ENCODE measurements around the gene DPP4.
"Not testable (repeated sequence)": the region's sequence is repeated elsewhere in the genome, so short reads cannot be mapped to it uniquely, and the experiment has no call there.

The DPP4 gene

GRCh38 chr2:161983866-161984265 is 90.1 kb downstream of the DPP4 start:
- DNase-seq, result no peak

GRCh38 chr2:161983331-161983651 is 90.7 kb downstream of the DPP4 start:
- DNase-seq, result no peak

DNA sequence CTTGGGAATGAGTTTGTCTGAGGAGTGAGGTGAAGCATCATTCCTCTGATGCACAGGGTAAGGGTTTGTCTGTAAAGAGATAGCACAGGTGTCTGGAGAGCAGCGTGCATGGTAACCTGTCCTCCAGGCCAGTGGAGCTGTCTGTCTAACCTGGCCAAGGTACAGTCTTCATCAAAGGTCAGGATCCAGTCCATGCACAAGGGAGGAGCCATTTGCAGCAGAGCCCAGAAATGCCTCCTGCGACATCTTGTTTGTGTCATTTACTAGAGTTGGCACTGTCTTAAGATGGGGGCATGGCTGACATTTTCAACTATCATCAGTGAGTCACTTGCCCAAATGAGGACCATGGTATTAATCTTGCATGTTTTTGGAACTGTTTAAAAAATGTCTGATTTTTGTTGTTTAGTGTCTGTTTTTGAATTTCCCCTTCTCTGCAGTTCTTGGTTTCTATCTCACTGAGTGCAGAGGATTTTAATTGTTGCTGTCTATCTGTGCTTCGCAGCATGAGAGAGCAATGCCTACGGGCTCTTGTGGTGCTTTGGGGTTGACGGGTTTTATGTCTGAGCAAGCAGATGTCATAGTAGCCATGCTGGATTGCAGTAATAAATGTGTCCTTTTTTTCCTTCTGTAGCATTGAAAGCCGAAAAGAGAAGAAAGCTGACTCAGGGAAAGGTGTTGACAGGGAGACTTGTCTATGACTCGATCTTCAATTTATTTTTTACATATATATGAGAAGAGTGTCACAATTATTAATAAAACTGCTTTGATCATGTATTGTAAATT is 91.3 kb downstream of the DPP4 start:
- DNase-seq, result no peak

DNA sequence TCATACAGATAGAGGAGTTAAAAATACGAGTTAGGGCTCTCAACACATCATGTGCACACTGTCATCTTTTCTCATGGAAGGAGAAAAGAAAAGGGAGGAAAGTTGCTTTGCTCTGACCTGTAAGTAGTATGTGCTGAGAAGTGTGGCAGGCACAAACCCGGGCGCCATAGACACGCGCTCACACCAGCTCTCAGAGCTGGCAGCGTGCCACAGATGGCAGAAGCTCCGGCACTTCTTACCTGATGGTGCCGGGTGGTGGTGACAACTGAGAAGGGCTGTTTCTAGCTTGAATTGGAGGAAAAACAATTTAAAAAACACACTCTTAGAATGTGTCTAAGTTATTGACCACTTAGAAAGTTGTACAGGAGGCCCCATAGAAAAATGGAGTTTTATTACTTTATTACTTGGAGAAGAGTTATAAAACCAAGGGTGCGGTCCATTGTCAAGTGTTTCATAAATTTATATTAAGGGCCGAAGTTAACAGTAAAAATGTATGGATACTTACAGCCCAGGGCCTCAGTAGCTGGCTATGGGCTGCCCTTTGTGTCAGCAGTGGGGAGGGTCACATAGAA is 92.2 kb downstream of the DPP4 start:
- no peak for DNase-seq

GRCh38 chr2:161980976-161981375 is 93.0 kb downstream of the DPP4 start:
- DNase-seq, result no peak

DNA sequence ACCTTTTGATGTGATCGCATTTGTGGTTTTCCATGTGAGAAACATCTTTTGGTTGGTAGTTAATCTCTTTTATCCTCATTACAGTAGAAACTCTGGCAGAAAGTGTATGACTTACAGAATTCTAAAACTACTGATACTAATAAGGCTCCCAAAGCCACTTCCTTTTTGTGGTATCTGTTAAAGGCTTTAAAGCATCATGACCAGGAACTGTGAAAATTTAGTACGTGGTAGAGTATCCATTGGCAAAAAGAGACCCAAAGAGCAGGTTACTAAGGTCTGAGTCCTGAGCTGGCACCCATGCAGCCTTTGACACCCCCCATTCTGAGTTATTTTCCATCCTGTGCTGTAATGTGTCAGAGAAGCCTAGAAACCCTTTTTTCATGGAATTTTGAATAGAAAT is 94.5 kb downstream of the DPP4 start:
- DNase-seq, result no peak

DNA sequence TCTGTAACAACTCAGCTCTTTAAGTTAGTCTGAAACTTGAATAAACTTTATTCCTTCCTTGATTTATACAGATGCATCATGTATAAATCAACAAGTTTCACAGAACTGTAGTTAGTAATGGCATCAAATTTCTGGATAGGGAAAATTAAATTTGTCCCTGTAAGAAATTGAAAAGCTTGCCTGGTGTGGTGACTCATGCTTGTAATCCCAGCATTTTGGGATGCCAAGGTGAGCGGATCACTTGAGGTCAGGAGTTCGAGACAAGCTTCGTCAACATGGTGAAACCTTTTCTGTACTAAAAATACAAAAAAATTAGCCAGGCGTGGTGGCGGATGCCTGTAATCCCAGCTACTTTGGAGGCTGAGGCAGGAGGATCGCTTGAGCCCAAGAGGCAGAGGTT is 96.1 kb downstream of the DPP4 start:
- not testable (repeated sequence) for DNase-seq

DNA sequence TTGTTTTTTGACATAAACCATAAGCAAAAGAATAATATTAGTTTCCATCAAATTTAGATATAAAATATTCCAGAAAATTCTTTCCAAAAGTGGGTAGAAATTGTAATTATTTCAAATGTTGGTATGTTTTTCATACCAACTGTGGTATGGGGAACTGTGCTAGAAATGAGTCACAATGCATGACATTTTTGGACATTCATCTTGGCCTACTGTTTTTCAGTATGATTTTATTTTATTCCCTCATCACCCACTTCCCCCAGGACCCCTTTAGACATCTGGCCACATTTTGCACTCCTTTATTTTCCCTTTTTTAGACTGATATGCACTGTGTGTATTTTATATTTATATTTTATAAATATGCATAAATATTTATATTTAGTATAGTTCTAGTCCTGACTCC is 97.1 kb downstream of the DPP4 start:
- no peak for DNase-seq

- DNase-seq, result no peak
Measured at GRCh38 chr2:161976295-161976694, 97.7 kb downstream of the DPP4 start.

DNA sequence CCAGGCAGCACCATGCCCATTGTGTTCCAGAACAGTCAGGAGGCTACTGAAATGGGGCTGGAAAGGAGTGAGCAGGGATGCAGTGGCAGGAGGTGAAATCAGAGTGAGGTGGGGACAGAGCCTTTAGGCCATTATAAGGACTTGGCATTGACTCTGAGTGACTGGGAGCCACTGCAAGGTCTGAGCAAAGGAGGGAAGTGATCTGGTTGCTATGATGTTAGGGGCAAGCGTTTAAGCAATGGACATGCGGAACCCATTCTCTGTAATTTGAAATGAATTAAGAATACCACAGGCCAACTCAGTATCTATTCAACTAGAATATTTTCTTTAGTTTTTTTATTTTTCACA is 98.2 kb downstream of the DPP4 start:
- DNase-seq, result no peak

DNA sequence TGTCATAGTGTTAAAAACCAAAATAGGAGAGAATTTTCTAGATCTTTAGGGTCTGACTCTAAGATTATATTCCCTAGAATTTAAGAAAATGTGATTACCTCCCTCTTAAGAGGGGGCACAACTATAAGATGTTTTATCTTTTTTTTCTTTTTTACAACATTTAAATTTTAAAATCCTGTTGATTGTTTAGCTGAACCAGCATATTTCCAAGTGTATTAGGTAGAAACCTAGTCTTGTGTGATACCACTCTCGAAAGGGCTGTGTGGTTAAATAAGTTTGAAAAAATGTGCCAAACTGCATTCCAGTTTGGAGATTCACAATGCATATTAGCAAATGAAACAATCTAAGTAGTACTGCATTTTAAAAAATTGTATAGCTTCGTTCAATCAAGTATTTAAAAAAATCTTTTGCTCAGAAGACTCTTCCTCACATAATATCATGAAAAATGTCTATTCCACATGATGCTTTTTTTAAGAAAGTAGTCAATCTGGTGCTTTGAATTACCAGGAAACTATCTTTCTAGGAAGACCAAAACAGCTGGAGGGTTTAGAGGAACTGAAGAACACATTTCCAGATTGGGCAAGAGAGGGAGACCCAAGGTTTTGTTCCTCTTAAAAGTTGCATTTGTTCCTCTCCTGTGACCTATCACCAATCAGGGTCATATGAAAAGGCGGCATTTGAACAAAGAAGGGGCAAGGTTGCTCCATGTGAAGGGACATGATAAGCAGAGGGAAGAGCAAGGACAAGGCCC is 98.8 kb downstream of the DPP4 start:
- DNase-seq, result no peak

- no peak for DNase-seq
Measured at GRCh38 chr2:161974461-161974860, 99.6 kb downstream of the DPP4 start.

DNA sequence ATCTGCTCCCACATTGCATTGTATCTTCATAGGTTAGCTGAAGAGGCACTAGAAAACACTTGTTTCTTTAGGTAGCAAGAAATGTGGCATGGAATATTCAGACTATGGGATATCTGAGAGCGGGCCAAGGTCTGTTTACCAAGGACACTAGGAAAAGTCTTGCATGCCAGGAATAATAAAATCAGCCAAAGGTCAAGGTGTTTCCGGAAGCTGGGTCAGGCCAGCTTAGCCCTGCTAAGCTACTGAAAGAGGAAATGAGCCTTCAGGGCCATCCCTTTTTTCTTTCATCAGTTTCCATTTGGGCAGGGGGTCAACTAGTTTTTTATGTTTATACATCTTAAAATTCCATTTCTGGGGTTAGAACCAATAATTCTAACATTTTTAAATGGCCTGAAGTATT is 101.1 kb downstream of the DPP4 start:
- no peak for DNase-seq

GRCh38 chr2:161972232-161972631 is 101.8 kb downstream of the DPP4 start:
- no peak for DNase-seq

DNA sequence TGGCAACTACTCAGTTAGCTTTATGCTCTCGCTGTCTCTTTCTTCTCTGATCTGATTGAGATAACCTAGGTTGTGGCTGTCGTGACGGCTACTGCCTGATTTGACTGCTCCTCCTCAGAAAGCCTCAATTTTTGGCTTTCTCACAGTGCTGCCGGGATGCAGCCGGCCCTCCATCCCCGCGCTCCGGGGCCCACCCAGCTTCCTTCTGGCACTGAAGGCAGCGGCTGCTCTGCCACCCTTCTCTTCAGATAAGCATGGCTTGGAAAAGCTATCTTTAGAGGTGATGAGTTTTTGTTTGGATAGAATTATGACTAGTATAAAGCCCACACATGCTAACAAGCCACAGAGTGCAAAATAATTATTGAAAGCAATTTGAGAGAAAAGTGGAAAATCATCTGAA is 102.5 kb downstream of the DPP4 start:
- DNase-seq, result no peak

- no peak for DNase-seq
Measured at GRCh38 chr2:161969159-161969558, 104.9 kb downstream of the DPP4 start.

GRCh38 chr2:161965994-161966393 is 108.0 kb downstream of the DPP4 start:
- no peak for DNase-seq

- DNase-seq, result no peak
Measured at GRCh38 chr2:161964160-161964559, 109.9 kb downstream of the DPP4 start.

DNA sequence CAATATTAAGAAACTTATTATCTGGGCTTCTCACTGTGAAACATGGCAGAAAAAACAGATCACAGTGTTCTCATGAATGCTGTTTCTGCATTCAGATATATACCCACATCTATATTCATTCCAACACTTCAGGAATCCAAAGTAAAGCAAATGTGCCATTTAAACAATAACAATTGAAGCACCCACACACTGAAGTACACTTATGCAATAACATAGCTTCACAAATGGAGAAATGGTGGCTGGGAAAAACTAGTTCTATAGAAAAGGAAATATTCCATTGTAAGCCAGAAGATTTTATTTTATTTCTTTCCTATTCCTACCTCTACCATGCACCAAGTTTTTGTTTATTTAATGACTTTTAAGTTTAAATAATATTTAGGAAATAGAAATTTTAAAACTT is 111.9 kb downstream of the DPP4 start:
- DNase-seq, result no peak

- DNase-seq, result no peak
Measured at GRCh38 chr2:161961061-161961460, 113.0 kb downstream of the DPP4 start.

DNA sequence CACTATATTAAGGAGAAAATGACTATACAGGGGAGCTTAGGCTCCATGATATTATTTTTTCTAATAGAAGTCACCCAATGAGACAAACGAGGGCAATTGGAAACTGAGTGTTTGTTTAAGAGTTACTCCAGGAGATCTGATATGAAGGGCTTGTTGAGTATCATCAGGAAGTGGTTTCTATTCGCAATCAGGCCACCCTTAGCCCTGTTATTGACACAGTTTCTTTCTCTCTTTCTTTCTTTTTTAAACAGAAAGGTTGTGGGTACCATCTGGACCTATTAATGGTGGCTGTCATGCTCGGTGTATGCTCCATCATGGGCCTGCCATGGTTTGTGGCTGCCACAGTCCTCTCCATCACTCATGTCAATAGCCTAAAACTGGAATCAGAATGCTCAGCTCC is 117.3 kb downstream of the DPP4 start:
- DNase-seq, result no peak

DNA sequence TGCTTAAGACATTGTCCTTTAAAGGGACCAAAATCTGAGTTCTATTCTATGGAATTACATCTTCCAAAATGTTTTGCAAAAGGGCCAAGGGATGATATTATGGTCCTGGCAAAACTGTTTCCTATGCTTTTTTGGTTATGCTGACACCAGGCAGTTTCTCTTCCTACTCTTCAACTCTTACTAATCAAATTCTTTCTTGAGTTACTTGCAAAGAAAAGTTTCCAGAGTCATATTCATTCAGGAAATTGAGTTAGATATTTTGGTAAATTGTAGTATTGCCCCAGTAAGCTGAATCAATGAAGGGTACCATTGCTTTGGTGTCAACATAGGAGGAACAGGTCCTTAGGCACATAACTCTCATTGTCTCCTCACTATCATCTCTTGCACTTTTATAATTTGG is 118.8 kb downstream of the DPP4 start:
- no peak for DNase-seq

DNA sequence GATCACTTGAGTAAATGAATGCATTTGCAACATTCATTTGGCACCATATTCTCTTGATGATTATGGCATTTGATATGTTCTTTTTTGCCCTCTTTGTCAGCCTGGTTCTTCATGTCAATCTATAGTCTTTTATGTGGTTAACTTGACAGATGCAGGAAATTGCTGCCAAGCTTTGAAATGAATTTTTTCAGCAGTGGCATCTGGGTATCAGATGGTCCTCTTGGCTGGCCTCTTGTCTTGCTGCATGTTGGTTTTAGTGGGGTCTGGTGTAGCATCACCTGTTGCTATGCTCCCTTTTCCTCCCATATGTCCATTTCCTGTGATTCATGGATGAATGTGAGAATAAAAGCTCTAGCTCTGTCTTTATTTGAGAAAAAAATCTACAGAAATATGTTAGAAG is 119.9 kb downstream of the DPP4 start:
- no peak for DNase-seq

DNA sequence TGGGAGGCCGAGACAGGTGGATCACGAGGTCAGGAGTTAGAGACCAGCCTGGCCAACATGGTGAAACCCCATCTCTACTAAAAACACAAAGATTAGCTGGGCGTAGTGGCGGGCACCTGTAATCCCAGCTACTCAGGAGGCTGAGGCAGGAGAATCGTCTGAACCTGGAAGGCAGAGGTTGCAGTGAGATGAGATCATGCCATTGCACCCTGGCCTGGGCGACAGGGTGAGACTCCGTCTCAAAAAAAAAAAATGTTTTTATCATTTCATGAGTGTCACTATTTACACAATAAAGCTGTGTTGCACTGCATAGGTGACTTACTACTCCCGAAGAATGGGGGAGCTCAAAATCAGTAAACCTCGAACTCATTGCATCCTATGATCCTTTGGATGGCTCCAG is 120.6 kb downstream of the DPP4 start:
- not testable (repeated sequence) for DNase-seq

DNA sequence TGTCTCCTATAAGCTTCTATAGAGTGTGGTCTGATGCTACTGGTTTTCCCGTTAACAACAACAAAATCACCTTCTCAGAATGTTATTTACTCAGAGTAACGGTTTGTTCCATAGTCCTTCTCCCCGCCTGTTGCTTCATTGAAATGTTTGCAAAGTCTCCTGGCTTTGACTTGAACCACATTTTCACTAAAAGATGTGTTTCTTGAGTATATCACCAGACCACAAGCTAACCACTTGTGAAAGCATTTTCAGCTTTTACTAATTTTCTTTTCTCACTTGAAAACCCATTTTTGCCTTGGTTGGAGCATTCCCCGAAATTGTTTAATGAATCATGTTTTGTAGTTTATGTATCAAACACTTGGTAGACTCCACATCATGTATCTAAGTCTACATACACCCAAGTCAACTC is 121.2 kb downstream of the DPP4 start:
- DNase-seq, result no peak
